Mesendoderm (in vitro differentiated cells): ENCODE measurements around the gene VIT.
A peak's percentile ranks its signal among the peaks of the same experiment; 100 is the strongest.

ENCODE experiments used
- DNase-seq: peaks from one replicate; pipeline ENCODE4 v3.0.0; 2013
- H2AK5ac ChIP-seq: 2 replicates; pipeline ENCODE4 v1.6.1; 2013; ENCODE audit warnings: low read length, inconsistent platforms
- H2BK120ac ChIP-seq: 2 replicates; pipeline ENCODE4 v1.6.1; 2013; ENCODE audit warnings: low read depth, mild to moderate bottlenecking, low read length, moderate library complexity, mixed read lengths
- H2BK15ac ChIP-seq: replicated peaks from 2 replicates; pipeline ENCODE4 v1.6.1; 2013; ENCODE audit warnings: low read depth, mild to moderate bottlenecking, moderate library complexity
- H2BK5ac ChIP-seq: 2 replicates; pipeline ENCODE4 v1.6.1; 2013; ENCODE audit warnings: low read length, inconsistent platforms
- H3K18ac ChIP-seq: 2 replicates; pipeline ENCODE4 v1.6.1; 2013; ENCODE audit warnings: mild to moderate bottlenecking, low read length, mixed read lengths
- H3K23ac ChIP-seq: one replicate; pipeline ENCODE4 v1.6.1; 2013; ENCODE audit warnings: low read length
- H3K27ac ChIP-seq: 2 replicates; pipeline ENCODE4 v1.5.1; 2013; ENCODE audit warnings: low read depth, mild to moderate bottlenecking, inconsistent platforms, low read length, moderate library complexity
- H3K27me3 ChIP-seq: 2 replicates; pipeline ENCODE4 v1.6.1; 2013; ENCODE audit warnings: low read length, control low read depth, mild to moderate bottlenecking, inconsistent platforms; ENCODE audit not compliant: insufficient read depth, poor library complexity
- H3K36me3 ChIP-seq: 2 replicates; pipeline ENCODE4 v1.6.1; 2013; ENCODE audit warnings: low read length, inconsistent platforms; ENCODE audit not compliant: control insufficient read depth, insufficient read depth
- H3K4ac ChIP-seq: one replicate; pipeline ENCODE4 v1.6.1; 2013; ENCODE audit warnings: low read depth, mild to moderate bottlenecking, low read length, moderate library complexity
- H3K4me1 ChIP-seq: 2 replicates; pipeline ENCODE4 v1.6.1; 2013; ENCODE audit warnings: low read depth, low read length, inconsistent platforms; ENCODE audit not compliant: control insufficient read depth
- H3K4me2 ChIP-seq: 2 replicates; pipeline ENCODE4 v1.6.1; 2013; ENCODE audit warnings: low read length
- H3K4me3 ChIP-seq: 2 replicates; pipeline ENCODE4 v1.5.1; 2013; ENCODE audit warnings: mild to moderate bottlenecking, low read length
- H3K56ac ChIP-seq: one replicate; pipeline ENCODE4 v1.6.1; 2013; ENCODE audit warnings: low read length
- H3K79me1 ChIP-seq: 2 replicates; pipeline ENCODE4 v1.6.1; 2013; ENCODE audit warnings: low read length, inconsistent platforms
- H3K79me2 ChIP-seq: 2 replicates; pipeline ENCODE4 v1.6.1; 2013; ENCODE audit warnings: mild to moderate bottlenecking, low read length; ENCODE audit not compliant: control insufficient read depth, insufficient read depth
- H3K9ac ChIP-seq: 2 replicates; pipeline ENCODE4 v1.6.1; 2013; ENCODE audit warnings: low read length, inconsistent platforms
- H4K5ac ChIP-seq: one replicate; pipeline ENCODE4 v1.6.1; 2013; ENCODE audit warnings: low read length
- H4K8ac ChIP-seq: one replicate; pipeline ENCODE4 v1.6.1; 2013; ENCODE audit warnings: low read depth, mild to moderate bottlenecking, control low read depth, low read length, moderate library complexity
- WGBS: extraction: QIAGEN DNeasy Blood & Tissue Kit; methylation state at CpG from one replicate; pipeline ENCODE4 v1.1.7; 2013; ENCODE audit warnings: low lambda C conversion rate, missing lambda C conversion rate; ENCODE audit not compliant: insufficient coverage; ENCODE audit errors: extremely low coverage; 5-methylcytosine and 5-hydroxymethylcytosine counted together

The VIT gene

DNA sequence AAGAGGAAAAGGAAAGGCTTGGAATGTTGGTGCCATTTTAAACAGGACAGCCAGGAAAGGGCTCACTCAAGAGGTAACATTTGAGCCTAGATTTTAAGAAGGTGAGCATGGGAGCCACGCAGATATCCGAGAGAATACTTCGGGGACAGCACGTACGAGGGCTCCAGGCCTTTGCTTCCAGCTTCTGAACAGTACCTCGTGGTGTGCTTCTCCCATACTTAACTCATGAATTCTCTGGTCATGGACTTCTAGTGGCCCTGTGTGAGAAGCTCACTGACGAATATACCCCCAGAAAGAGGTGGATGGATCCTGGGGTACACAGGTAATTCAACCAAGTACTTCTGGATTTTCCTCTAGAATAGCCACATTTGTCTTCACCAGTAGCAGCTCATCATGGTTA, 2.7 kb upstream of the VIT start:
- no peak for DNase-seq
- Histone ChIP-seq H3K27ac (no peak overlapping the region), H2AK5ac (no peak overlapping the region), H4K5ac (no peak overlapping the region), H2BK120ac (no peak overlapping the region), H4K8ac (no peak overlapping the region), H3K18ac (no peak overlapping the region), H3K4ac (no peak overlapping the region), H3K79me2 (no peaks in the 10 kb centered on the region), H3K79me1 (no peaks in the 10 kb centered on the region), H3K23ac (no peak overlapping the region), H3K4me3 (no peak overlapping the region), H3K56ac (no peak overlapping the region), H3K27me3 (no peaks in the 10 kb centered on the region), H3K4me1 (no peaks in the 10 kb centered on the region), H3K4me2 (no peak overlapping the region), H3K9ac (no peak overlapping the region), H2BK5ac (no peak overlapping the region), H3K36me3 (no peaks in the 10 kb centered on the region), H2BK15ac (no peak overlapping the region)
- no CpG with 5 or more reads among the region's 7 CpGs for WGBS

DNA sequence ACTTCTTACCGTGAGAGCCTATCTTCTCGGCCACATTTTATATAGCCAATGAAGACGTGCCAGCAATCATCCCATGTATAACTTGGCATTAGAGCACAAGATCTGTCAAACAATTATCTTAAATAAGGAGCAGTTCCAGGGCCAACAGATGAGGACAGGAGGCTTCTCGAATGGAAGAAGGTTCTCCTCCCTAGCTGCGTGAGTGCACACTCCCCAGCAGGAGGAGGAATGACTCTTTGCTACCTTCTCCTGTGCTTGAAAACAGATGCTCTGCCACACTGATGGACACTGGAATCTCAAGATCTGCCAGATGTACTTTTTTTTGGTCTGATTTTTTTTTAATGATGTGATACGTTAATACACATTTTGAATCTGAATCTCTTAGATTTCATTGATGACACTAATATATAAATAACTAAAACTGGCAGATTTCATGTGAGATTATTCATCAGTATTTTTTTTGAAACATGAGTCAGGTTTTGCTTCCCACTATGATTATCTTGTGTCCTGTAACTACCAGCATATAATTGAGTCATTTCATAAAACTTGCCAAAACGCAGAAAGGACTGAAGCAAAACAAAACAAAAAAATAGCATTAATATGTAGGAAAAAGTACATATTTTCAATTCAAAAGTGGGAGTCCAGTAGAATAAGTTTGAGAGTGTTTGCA, 626 bp upstream of the VIT start:
- Histone ChIP-seq H4K8ac (no peak overlapping the region), H4K5ac (no peak overlapping the region), H3K27me3 (no peaks in the 10 kb centered on the region), H3K18ac (no peak overlapping the region), H3K9ac (no peak overlapping the region), H3K27ac (no peak overlapping the region), H2BK15ac (no peak overlapping the region), H2BK5ac (no peak overlapping the region), H3K79me1 (no peaks in the 10 kb centered on the region), H2BK120ac (no peak overlapping the region), H3K4me1 (peaks cover 2% of the 10 kb centered on the region), H3K23ac (no peak overlapping the region), H2AK5ac (no peak overlapping the region), H3K36me3 (no peaks in the 10 kb centered on the region), H3K56ac (no peak overlapping the region), H3K4ac (no peak overlapping the region), H3K4me3 (no peak overlapping the region), H3K4me2 (no peak overlapping the region), H3K79me2 (no peaks in the 10 kb centered on the region)
- no CpG with 5 or more reads among the region's 7 CpGs for WGBS
- DNase-seq: peak; percentile 69

DNA sequence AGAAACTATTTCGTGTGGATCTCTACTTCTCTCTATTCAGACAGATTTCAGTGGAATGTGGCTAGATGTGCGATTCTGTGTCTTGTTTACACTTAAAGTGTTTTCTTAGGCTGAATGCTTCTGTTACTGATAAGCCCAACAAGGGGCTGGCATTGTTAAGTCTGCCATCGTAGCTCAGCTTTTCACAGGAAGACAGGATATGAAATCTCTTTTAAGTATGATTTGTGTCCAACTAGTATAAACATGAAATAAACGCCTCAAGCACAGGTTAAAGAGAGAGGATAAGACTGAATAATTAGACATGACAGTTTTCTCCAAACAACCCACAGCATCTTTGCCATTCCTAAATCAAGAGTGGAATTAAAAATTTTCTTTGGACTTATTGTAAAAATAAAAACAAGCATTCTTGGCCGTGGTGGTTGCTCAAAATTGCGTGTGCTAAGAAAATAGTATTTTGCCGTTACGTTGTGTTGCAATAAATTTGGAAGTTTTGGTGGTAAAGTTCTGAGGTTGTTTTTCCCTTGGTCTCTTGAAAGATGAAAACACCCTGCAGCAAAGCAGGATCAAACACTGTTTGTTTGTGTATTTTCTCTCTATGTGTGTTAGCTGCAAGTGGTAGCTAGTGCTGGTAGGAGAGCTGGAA, 1.0 kb downstream of the VIT start:
- Histone ChIP-seq H3K27ac (no peak overlapping the region), H3K9ac (no peak overlapping the region), H3K79me1 (no peaks in the 10 kb centered on the region), H3K18ac (peak overlapping the region; percentile 60), H3K36me3 (no peaks in the 10 kb centered on the region), H4K5ac (no peak overlapping the region), H3K56ac (no peak overlapping the region), H3K4me3 (no peak overlapping the region), H3K27me3 (no peaks in the 10 kb centered on the region), H2AK5ac (no peak overlapping the region), H4K8ac (no peak overlapping the region), H2BK120ac (peak overlapping the region; percentile 38), H3K4me1 (peaks cover 5% of the 10 kb centered on the region), H3K23ac (no peak overlapping the region), H3K79me2 (no peaks in the 10 kb centered on the region), H2BK5ac (no peak overlapping the region), H3K4ac (no peak overlapping the region), H2BK15ac (no peak overlapping the region), H3K4me2 (no peak overlapping the region)
- WGBS: no CpG with 5 or more reads among the region's 8 CpGs
- peak; percentile 53 for DNase-seq

DNA sequence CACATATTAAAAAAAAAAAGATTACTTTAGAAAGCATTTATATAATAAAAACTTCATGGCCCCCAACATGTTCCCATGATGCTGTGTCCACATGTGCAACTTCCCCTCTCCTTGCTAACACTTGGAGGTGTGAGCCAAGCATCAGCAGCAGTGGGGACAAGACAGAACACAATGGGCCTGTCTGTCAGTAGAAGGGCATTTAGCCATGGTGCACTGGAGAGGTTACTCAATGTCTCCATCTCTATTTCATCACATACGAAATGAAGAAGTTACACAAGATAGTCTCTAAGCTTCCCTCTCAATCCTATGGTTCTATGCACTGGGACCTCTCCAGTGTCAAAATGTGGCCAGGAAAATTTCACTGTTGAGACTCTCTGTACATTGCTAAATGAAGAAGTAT, 2.5 kb downstream of the VIT start:
- WGBS: no CpG with 5 or more reads among the region's 1 CpG

DNA sequence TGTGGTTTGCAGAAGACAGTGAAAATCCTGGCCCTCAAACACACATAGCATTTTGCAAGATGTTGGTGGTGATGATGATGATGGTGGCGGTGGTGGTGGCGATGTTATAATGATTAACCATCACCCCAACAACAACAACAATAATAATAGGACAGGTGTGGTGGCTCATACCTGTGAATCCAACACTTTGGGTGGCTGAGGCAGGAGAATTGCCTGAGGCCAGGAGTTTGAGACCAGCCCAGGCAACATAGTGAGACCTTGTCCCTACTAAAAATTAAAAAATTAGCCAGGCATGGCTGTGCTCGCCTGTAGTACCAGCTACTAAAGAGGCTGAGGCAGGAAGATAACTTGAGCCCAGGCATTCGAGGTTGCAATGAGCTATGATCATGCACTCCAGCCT, 3.8 kb downstream of the VIT start:
- no peak for DNase-seq
- H3K56ac ChIP-seq: no peak overlapping the region
- H2BK5ac ChIP-seq: no peak overlapping the region
- H3K79me1 ChIP-seq: no peaks in the 10 kb centered on the region
- no peaks in the 10 kb centered on the region for H3K27me3 ChIP-seq
- H2BK120ac ChIP-seq: no peak overlapping the region
- WGBS: no CpG with 5 or more reads among the region's 4 CpGs
- no peaks in the 10 kb centered on the region for H3K79me2 ChIP-seq
- no peak overlapping the region for H3K23ac ChIP-seq
- H3K36me3 ChIP-seq: no peaks in the 10 kb centered on the region
- H3K4ac ChIP-seq: no peak overlapping the region
- no peak overlapping the region for H3K4me2 ChIP-seq
- H4K8ac ChIP-seq: no peak overlapping the region
- H3K4me3 ChIP-seq: no peak overlapping the region
- peak overlapping the region; percentile 61 for H3K18ac ChIP-seq
- no peak overlapping the region for H2AK5ac ChIP-seq
- H4K5ac ChIP-seq: no peak overlapping the region
- no peak overlapping the region for H3K27ac ChIP-seq
- no peak overlapping the region for H2BK15ac ChIP-seq
- peaks cover 5% of the 10 kb centered on the region for H3K4me1 ChIP-seq
- H3K9ac ChIP-seq: no peak overlapping the region

More for the DNA sequence above, 2.5 kb downstream of the VIT start:
- Histone ChIP-seq H2AK5ac (no peak overlapping the region), H3K27ac (no peak overlapping the region), H2BK15ac (no peak overlapping the region), H3K9ac (no peak overlapping the region), H4K8ac (no peak overlapping the region), H3K36me3 (no peaks in the 10 kb centered on the region), H3K56ac (no peak overlapping the region), H2BK120ac (no peak overlapping the region), H3K79me2 (no peaks in the 10 kb centered on the region), H3K4me2 (no peak overlapping the region), H3K4ac (no peak overlapping the region), H3K4me3 (no peak overlapping the region), H3K18ac (no peak overlapping the region), H2BK5ac (no peak overlapping the region), H3K79me1 (no peaks in the 10 kb centered on the region), H4K5ac (no peak overlapping the region), H3K27me3 (no peaks in the 10 kb centered on the region), H3K4me1 (peaks cover 5% of the 10 kb centered on the region), H3K23ac (no peak overlapping the region)
- no peak for DNase-seq

DNA sequence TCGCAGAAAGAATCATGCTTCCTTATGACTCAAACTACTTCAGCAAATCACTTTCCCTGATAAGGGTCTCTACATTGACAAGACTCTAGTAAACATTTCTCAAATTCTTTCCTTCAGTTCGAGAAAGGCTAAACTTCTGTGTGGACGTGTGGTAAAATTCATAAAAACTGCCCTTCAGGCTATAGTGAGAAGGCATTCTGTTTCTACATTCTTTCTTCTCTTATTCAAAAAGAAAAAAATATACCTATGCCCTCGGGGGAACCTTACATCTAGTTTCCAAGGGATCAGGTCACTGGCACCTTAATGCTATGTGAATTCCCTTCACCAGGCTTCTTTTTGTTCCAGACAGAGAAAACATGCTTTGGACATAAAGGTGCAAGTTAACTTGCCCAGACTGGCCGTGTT, 4.9 kb downstream of the VIT start:
- Histone ChIP-seq H2BK5ac (no peak overlapping the region), H3K27ac (peak overlapping the region; percentile 27), H3K23ac (no peak overlapping the region), H3K4me3 (no peak overlapping the region), H2BK15ac (no peak overlapping the region), H3K18ac (no peak overlapping the region), H3K27me3 (no peaks in the 10 kb centered on the region), H3K56ac (no peak overlapping the region), H3K4me2 (no peak overlapping the region), H3K9ac (no peak overlapping the region), H3K36me3 (no peaks in the 10 kb centered on the region), H2AK5ac (no peak overlapping the region), H3K79me1 (no peaks in the 10 kb centered on the region), H3K4me1 (peaks cover 5% of the 10 kb centered on the region), H4K8ac (no peak overlapping the region), H2BK120ac (no peak overlapping the region), H3K4ac (no peak overlapping the region), H4K5ac (no peak overlapping the region), H3K79me2 (no peaks in the 10 kb centered on the region)
- WGBS: no CpG with 5 or more reads among the region's 5 CpGs
- peak; percentile 75 for DNase-seq
